Fibroblast of skin of left biceps (primary cell): Measurements from ENCODE around the gene LRFN4.

Source experiments
- DNase-seq, 2 experiments: peaks; one replicate each; pipeline ENCODE4 v3.0.0-alpha.2; 2013; ENCODE audit warnings: low read depth in 2 of 2

Gene LRFN4

DNA sequence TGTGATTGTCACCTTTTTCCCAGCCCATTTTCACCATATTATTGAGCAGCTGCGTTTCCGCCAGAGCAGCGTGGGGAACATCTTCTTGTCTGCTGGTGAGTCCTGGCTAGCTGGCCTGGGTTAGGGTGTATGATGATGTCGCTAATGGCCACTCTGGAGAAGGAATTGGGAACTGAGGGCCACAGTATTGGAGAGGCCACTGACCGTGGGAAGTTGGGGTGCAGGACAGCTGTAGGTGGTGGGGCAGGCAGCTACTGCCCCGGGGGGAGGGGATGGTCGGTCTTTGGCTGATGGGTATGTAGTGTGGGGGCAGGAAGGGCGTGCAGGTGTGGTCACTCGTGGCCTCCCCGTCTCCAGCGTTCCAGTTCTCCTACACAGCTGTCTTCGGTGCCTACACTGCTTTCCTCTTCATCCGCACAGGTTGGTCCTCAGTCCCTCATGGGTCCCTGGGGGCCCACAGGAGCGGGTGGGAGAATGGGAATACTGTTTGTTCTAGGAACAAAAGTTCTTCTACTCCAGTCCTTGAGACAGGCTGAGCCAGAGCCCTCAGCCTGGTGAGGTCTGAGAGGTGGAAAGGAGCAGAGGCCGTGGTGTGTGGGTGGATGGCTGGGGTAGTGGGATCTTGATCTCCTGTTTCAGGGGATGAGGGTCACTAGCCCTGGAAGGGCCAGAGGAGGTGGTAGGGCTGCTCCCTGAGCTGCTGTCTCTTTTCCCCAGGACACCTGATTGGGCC is 11.6 kb upstream of the LRFN4 start:
- no peak for DNase-seq

DNA sequence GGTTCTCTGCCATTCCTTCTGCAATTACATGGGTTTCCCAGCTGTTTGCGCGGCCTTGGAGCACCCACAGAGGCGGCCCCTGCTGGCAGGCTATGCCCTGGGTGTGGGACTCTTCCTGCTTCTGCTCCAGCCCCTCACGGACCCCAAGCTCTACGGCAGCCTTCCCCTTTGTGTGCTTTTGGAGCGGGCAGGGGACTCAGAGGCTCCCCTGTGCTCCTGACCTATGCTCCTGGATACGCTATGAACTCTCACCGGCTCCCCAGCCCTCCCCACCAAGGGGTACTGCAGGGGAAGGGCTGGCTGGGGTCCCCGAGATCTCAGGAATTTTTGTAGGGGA is 11.0 kb upstream of the LRFN4 start:
- no peak for DNase-seq

- no peak for DNase-seq
Measured at GRCh38 chr11:66846671-66847091, 10.2 kb upstream of the LRFN4 start.

DNA sequence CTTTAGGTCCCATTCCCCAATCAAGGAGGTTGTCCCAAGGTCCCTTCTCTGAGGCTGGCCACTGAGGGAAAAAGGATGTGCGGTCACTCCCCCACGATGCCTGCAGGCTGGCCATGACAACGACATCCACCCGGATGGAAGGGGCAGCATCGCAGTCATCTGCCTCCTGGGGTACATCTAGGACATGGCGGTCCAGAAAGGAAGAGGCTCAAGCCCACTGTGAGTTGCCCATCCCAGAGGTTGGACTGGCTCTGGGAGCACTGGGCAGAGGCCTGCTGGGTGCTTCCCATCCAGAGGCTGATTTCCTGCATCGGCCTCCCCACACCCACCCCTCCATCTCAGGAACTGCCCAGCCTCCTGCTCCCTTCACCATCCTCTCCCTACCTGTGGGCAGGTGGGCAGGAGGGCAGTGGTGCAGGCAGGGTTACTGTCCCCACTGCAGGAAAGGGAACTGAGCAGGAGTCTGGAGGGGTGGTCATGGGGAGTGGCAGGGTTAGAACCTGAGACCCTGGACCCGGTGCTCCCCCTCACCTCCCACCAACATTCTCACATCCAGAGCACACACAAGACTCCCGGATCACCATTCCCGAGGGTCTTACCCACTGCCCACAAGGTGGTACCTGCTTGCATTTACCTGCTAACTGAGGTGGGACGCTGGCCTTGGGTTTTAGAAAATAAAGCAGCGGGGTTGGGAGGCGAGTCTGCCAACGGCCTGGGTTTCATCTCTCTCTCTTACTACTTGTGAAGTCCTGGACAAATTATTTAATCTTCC is 9.2 kb upstream of the LRFN4 start:
- no peak for DNase-seq

GRCh38 chr11:66848671-66849500 is 8.0 kb upstream of the LRFN4 start:
- DNase-seq = no peak

GRCh38 chr11:66849501-66850234 is 7.2 kb upstream of the LRFN4 start:
- DNase-seq = no peak

DNA sequence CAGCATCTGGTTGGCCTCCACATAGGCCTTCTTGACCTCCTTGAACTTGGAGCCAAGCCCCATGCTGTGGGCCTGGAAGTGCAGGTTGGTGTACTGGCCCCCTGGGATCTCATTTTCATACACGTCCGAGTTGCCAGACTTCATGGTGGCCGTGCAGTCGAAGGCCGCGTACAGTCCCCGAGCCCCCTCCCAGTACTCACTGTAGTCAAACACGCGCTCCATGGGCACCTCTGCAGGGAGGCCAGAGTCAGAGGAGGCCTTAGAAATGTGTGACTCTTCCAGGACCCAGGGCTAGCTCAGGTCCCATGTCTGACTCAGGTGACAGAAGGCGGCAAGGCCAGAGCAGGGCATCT is 6.7 kb upstream of the LRFN4 start:
- DNase-seq = no peak

- DNase-seq = no peak
Measured at GRCh38 chr11:66850588-66851238, 6.2 kb upstream of the LRFN4 start.

- no peak for DNase-seq
Measured at GRCh38 chr11:66851239-66851596, 5.6 kb upstream of the LRFN4 start.

DNA sequence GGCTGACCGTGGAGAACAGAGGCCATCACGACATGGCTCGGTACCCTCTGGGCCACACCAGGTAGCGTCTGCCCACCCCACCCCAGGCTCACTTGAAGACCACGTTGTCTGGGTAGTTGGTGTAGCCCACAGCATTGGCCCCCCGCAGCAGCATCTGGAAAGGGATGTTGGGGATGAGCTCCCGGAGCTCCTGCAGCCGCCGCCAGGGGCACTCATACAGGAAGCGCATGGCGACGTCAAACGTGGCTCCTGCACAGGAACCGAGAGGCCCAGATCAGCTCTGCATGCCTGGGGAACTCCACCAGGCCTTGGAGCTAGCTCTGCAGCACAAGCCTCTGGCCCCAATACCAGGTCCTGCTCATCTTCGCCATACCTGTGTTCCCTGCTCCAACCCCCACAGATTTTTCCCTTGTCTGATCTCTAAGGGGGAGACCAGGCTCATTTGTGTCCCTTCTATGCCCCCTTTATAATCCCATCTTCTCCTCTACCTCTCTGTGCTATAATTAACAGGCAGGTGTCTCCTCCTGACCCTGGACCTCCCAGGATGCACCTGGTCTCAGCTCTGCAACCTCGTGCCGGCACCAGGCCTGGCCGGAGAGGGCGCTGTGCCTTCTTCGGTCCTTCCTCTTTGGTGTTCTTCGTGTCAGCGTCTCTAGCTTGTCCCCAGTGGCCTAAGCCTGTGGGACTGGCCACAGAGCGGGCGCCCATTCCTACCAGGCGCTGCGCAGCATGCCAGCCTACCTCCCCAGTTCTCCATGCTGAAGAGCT is 5.0 kb upstream of the LRFN4 start:
- no peak for DNase-seq

GRCh38 chr11:66852466-66853241 is 4.2 kb upstream of the LRFN4 start:
- no peak for DNase-seq

GRCh38 chr11:66853242-66854229 is 3.3 kb upstream of the LRFN4 start:
- DNase-seq = no peak

GRCh38 chr11:66854231-66854661 is 2.6 kb upstream of the LRFN4 start:
- DNase-seq = no peak

- no peak for DNase-seq
Measured at GRCh38 chr11:66854729-66855211, 2.1 kb upstream of the LRFN4 start.

DNA sequence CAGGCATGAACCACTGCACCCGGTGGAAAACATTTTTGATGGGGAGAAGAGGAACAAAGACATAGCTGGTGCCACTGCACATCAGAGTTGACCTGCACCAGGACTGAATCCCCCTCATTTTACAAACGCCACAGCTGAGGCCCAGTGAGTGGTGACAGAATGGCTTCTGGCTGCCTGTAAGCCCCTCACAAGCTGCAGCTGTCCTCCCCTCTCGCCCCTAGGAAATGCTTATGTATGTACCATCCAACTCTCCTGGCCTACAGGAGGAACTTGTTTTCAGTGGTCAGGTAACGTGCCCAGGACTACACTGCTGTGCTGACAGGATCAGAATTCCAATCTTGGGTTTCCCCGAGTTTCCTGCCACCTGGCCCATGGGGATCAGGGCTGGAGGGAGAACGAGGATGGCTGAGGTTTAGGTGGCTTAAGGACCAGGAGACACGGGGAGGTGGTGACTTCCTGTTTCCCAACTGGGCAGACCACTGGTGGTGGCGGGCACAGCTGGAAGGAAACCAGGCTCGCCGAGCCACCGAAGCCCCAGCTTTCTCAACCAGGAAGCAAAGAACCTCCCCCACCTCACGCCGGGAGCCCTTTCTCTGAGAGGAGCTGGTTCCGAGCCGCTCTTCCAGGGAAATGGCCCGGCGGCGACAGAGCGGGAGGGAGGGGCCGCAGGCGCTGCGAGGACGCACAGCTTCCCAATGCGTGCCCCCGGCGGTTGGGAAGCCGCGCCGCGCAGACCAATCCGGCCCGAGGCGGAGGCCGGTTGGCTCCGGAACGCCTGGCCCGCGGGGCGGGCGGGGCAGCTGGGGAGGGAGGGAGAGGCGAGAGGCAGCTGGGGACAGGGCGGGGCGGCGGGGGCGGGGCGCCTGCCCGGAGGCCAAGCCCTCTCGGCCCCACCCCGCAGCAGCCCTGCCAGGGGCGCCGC is 1.0 kb upstream of the LRFN4 start:
- DNase-seq = peak; percentile 74

- DNase-seq = no peak
Measured at GRCh38 chr11:66857234-66857926, 516 bp downstream of the LRFN4 start.

- DNase-seq = no peak
Measured at GRCh38 chr11:66857927-66858185, 992 bp downstream of the LRFN4 start.
